ENCODE measurements around the gene RFESD. TPM values are rescaled to one million over a fixed set of nuclear protein-coding genes. Genes with fewer than 3 reads are reported as not detected.

RFESD gene
- total and polyA plus RNA-seq, 2 of the 13 experiments (the other 11 are each of a cell fraction or from before 2014, with no cell fraction given): 1.1 to 2.2 TPM

DNA sequence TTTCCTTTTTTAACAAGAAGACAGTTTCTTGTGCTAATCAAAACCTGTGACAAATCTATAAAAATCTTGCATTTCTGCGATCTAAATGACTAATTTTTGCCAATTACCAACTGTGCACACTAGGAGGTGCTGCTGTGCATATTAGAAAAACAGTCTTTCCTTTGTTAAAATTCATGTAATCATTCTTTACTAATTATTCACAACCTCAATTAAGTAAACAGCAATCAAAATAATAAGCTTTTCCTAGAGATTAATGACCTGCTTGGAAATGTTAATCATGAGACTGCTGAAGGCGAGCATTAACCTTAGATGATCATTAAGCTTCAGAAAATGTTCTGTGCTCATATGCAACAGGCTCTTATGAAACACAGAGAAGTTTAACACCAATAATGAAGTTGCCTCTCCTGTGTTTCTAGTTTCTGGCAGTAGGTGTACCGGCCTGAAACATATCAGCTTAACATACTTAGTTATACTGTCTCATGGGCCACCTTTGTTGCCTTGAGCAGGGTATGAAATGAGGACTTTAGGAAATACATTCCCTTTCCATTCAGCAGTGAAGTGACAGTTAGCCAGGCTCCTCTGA lies 17.7 kb downstream of the RFESD start:
- H3K27me3 ChIP-seq (ENCODE audit: control insufficient read depth in 1 of 2, insufficient read depth in 2 of 2, low read length in 2 of 2): no peaks in the 10 kb centered on the region
- ChIA-PET POLR2A (interaction anchor here (1.3 kb wide), 1 partner anchor 66 kb away, joined by 3 read pairs; the partner anchor contains the start of gene RHOBTB3), CTCF (ENCODE audit: low intra/inter-chr PET ratio, low total read pairs) (interaction anchor here (0.9 to 1.9 kb wide), 2 partner anchors 117 to 183 kb away, joined by 3 to 10 read pairs; no protein-coding TSS in a partner anchor)
- no peak overlapping the region for H3K9ac ChIP-seq (ENCODE audit: insufficient read depth, low read depth, low read length)
- H3K4me2 ChIP-seq (ENCODE audit: low read depth, low read length): peak overlapping the region; percentile 26
- no peak overlapping the region for H3K27ac ChIP-seq (ENCODE audit: extremely low read length, insufficient read depth, low read length)
- H3K79me2 ChIP-seq (ENCODE audit: insufficient read depth, low read length): no peaks in the 10 kb centered on the region
- peak; percentile 43; the same call in 1 of the 3 replicates for ATAC-seq
- intact Hi-C loops (cut with micrococcal nuclease; ENCODE audit: unreplicated experiment) (loop anchor here (1.0 to 2.0 kb wide), 3 partner anchors 67 to 183 kb away; partner anchors contain the start of gene RHOBTB3), in situ Hi-C loops (cut with HindIII; ENCODE audit: extremely low pct_ligation_motif_present, low pct_unique_long_range_greater_than_20kb) (no loop called here)
- H2AFZ ChIP-seq (ENCODE audit: low read length): no peak overlapping the region
- no peak overlapping the region for H3K4me3 ChIP-seq (replicated peaks in 1 of 3; ENCODE audit: insufficient read depth in 1 of 3, low read depth in 2 of 3, low read length in 3 of 3)
- H3K36me3 ChIP-seq (replicated peaks in 1 of 2; ENCODE audit: control insufficient read depth in 1 of 2, insufficient read depth in 2 of 2, low read length in 2 of 2): no peaks in the 10 kb centered on the region
- under 1% methylated on average over 3 of the region's 3 CpGs for WGBS (ENCODE audit: low lambda C conversion rate)
- no TSS peak for BruUV-seq (replicated peaks)
- peaks cover 6% of the 10 kb centered on the region; the same call in 1 of the 2 replicates for H3K4me1 ChIP-seq (ENCODE audit: insufficient read depth, low read length)
- H3K9me3 ChIP-seq (ENCODE audit: low read length): no peaks in the 10 kb centered on the region
- DNase-seq (ENCODE audit: low spot score): peak; percentile 25
- H4K20me1 ChIP-seq (ENCODE audit: insufficient read depth, low read length): no peaks in the 10 kb centered on the region
- FAIRE-seq: peak; percentile 86
- TF ChIP-seq ZNF558 (CRISPR knock-in tag; IDR thresholded peaks at IDR 0.05; ENCODE audit: borderline replicate concordance): no peak
- 0 out of 2 replicates have a peak, but pooled peaks have one; percentile 30 for TF ChIP-seq SMAD3 (CRISPR knock-in tag; IDR thresholded peaks at IDR 0.05)
- TF ChIP-seq, protein P1, sequence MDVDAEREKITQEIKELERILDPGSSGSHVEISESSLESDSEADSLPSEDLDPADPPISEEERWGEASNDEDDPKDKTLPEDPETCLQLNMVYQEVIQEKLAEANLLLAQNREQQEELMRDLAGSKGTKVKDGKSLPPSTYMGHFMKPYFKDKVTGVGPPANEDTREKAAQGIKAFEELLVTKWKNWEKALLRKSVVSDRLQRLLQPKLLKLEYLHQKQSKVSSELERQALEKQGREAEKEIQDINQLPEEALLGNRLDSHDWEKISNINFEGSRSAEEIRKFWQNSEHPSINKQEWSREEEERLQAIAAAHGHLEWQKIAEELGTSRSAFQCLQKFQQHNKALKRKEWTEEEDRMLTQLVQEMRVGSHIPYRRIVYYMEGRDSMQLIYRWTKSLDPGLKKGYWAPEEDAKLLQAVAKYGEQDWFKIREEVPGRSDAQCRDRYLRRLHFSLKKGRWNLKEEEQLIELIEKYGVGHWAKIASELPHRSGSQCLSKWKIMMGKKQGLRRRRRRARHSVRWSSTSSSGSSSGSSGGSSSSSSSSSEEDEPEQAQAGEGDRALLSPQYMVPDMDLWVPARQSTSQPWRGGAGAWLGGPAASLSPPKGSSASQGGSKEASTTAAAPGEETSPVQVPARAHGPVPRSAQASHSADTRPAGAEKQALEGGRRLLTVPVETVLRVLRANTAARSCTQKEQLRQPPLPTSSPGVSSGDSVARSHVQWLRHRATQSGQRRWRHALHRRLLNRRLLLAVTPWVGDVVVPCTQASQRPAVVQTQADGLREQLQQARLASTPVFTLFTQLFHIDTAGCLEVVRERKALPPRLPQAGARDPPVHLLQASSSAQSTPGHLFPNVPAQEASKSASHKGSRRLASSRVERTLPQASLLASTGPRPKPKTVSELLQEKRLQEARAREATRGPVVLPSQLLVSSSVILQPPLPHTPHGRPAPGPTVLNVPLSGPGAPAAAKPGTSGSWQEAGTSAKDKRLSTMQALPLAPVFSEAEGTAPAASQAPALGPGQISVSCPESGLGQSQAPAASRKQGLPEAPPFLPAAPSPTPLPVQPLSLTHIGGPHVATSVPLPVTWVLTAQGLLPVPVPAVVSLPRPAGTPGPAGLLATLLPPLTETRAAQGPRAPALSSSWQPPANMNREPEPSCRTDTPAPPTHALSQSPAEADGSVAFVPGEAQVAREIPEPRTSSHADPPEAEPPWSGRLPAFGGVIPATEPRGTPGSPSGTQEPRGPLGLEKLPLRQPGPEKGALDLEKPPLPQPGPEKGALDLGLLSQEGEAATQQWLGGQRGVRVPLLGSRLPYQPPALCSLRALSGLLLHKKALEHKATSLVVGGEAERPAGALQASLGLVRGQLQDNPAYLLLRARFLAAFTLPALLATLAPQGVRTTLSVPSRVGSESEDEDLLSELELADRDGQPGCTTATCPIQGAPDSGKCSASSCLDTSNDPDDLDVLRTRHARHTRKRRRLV (CRISPR knock-in tag; IDR thresholded peaks at IDR 0.05): no peak
- peak; percentile 68 for TF ChIP-seq MIXL1 (CRISPR knock-in tag; IDR thresholded peaks at IDR 0.05)
- no peak for TF ChIP-seq ZNF251 (CRISPR knock-in tag; IDR thresholded peaks at IDR 0.05)
- no peak for TF ChIP-seq DNMT1 (CRISPR knock-in tag; IDR thresholded peaks at IDR 0.05)
- TF ChIP-seq, protein P2, sequence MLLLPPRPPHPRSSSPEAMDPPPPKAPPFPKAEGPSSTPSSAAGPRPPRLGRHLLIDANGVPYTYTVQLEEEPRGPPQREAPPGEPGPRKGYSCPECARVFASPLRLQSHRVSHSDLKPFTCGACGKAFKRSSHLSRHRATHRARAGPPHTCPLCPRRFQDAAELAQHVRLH (CRISPR knock-in tag; IDR thresholded peaks at IDR 0.05; ENCODE audit: borderline replicate concordance, low read depth): no peak
- TF ChIP-seq CBX5 (CRISPR knock-in tag; IDR thresholded peaks at IDR 0.05; ENCODE audit: borderline replicate concordance): no peak
- TF ChIP-seq ZNF777 (CRISPR knock-in tag; IDR thresholded peaks at IDR 0.05): no peak
- no peak for TF ChIP-seq MED1 (CRISPR knock-in tag; IDR thresholded peaks at IDR 0.05)
- TF ChIP-seq, protein P3, sequence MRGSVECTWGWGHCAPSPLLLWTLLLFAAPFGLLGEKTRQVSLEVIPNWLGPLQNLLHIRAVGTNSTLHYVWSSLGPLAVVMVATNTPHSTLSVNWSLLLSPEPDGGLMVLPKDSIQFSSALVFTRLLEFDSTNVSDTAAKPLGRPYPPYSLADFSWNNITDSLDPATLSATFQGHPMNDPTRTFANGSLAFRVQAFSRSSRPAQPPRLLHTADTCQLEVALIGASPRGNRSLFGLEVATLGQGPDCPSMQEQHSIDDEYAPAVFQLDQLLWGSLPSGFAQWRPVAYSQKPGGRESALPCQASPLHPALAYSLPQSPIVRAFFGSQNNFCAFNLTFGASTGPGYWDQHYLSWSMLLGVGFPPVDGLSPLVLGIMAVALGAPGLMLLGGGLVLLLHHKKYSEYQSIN (CRISPR knock-in tag; IDR thresholded peaks at IDR 0.05; ENCODE audit: borderline replicate concordance): no peak
- no peak for TF ChIP-seq MTA3 (CRISPR knock-in tag; IDR thresholded peaks at IDR 0.05)
- no peak for TF ChIP-seq YY1 (IDR thresholded peaks at IDR 0.05; ENCODE audit: insufficient read depth, insufficient replicate concordance, low read depth, low read length)
- TF ChIP-seq, protein P4, sequence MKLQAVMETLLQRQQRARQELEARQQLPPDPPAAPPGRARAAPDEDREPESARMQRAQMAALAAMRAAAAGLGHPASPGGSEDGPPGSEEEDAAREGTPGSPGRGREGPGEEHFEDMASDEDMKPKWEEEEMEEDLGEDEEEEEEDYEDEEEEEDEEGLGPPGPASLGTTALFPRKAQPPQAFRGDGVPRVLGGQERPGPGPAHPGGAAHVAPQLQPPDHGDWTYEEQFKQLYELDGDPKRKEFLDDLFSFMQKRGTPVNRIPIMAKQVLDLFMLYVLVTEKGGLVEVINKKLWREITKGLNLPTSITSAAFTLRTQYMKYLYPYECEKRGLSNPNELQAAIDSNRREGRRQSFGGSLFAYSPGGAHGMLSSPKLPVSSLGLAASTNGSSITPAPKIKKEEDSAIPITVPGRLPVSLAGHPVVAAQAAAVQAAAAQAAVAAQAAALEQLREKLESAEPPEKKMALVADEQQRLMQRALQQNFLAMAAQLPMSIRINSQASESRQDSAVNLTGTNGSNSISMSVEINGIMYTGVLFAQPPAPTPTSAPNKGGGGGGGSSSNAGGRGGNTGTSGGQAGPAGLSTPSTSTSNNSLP (IDR thresholded peaks at IDR 0.05; ENCODE audit: low read depth, low read length): peak; percentile 67
- no peak for TF ChIP-seq ZNF816 (CRISPR knock-in tag; IDR thresholded peaks at IDR 0.05; ENCODE audit: borderline replicate concordance)
- no peak for TF ChIP-seq BRCA1 (CRISPR knock-in tag; IDR thresholded peaks at IDR 0.05)
- TF ChIP-seq PAF1 (CRISPR knock-in tag; IDR thresholded peaks at IDR 0.05): no peak
